PFSK-1 (cell line): Measurements from ENCODE around the gene GAS7.

Experiments used
- FOXP2 ChIP-seq: optimal IDR thresholded peaks from 2 replicates; pipeline ENCODE3; 2011; ENCODE audit warnings: borderline replicate concordance, control low read depth, inconsistent platforms; ENCODE audit not compliant: insufficient read depth; ENCODE audit errors: extremely low read length, extremely low read depth
- POLR2AphosphoS5 ChIP-seq: IDR thresholded peaks from 2 replicates; pipeline ENCODE4 v1.6.1; 2012; ENCODE audit warnings: low read depth, mild to moderate bottlenecking, control low read depth, low read length, moderate library complexity
- SIN3A ChIP-seq: IDR thresholded peaks from 2 replicates; pipeline ENCODE4 v1.6.1; 2012; ENCODE audit warnings: mild to moderate bottlenecking, low read length, moderate library complexity, borderline replicate concordance; ENCODE audit not compliant: insufficient read depth
- TAF1 ChIP-seq: IDR thresholded peaks from 2 replicates; pipeline ENCODE4 v1.6.1; 2012; ENCODE audit warnings: low read length, control low read depth, borderline replicate concordance; ENCODE audit not compliant: insufficient read depth
- TF ChIP-seq, protein P1 (sequence below), 2 experiments: IDR thresholded peaks; 2 replicates each; pipeline versions ENCODE4 v1.6.1 to v1.8.0; 2011 to 2012; ENCODE audit warnings: low read depth in 2 of 2, low read length in 2 of 2, control low read depth in 1 of 2, inconsistent platforms in 1 of 2, mild to moderate bottlenecking in 1 of 2, moderate library complexity in 1 of 2; ENCODE audit not compliant: insufficient read depth in 1 of 2

GAS7 gene

DNA sequence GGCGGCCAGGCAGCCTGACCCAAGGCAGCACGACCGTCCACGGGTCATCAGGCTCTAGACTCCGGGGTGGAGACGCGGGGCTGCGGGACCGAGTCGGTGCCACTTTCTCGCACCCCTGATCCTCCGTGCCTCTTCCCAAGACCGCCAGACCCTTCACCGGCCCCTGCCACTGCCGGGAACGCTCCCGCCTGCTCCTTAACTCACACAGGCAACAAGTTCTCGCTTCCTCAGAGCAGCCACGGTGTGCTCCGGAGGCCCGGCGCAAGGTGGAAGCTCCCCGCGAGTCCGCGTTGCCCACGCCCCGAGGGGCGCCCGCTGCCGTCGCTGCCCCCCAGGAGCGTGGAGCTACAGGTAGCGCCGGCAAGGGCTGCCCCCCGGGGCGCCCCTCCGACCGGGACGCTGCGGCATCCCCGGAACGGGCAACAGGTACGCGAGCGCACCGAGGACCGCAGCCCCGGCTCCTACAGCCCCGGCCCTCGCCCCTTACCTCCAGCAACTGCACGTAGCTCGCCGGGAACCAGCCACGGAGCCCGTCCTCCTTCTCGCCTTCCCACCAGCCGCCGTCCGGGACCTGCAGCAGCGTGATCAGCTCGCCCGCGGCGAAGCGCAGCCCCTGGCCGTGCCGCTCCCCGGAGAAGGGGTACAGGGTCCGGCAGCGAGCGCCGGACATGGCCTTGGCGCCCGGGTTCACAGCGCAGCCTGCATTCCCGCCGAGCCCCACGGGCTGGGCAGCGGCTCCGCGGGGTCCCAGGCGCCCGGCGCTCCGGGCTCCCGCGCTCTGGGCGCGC lies 491 bp downstream of the GAS7 start:
- TF ChIP-seq TAF1 = no peak
- TF ChIP-seq, protein P1, sequence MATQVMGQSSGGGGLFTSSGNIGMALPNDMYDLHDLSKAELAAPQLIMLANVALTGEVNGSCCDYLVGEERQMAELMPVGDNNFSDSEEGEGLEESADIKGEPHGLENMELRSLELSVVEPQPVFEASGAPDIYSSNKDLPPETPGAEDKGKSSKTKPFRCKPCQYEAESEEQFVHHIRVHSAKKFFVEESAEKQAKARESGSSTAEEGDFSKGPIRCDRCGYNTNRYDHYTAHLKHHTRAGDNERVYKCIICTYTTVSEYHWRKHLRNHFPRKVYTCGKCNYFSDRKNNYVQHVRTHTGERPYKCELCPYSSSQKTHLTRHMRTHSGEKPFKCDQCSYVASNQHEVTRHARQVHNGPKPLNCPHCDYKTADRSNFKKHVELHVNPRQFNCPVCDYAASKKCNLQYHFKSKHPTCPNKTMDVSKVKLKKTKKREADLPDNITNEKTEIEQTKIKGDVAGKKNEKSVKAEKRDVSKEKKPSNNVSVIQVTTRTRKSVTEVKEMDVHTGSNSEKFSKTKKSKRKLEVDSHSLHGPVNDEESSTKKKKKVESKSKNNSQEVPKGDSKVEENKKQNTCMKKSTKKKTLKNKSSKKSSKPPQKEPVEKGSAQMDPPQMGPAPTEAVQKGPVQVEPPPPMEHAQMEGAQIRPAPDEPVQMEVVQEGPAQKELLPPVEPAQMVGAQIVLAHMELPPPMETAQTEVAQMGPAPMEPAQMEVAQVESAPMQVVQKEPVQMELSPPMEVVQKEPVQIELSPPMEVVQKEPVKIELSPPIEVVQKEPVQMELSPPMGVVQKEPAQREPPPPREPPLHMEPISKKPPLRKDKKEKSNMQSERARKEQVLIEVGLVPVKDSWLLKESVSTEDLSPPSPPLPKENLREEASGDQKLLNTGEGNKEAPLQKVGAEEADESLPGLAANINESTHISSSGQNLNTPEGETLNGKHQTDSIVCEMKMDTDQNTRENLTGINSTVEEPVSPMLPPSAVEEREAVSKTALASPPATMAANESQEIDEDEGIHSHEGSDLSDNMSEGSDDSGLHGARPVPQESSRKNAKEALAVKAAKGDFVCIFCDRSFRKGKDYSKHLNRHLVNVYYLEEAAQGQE (IDR thresholded peaks at IDR 0.05; ENCODE audit: insufficient read depth in 1 of 2, low read depth in 2 of 2, low read length in 2 of 2) = no peak
- TF ChIP-seq SIN3A = no peak
- TF ChIP-seq FOXP2 = no peak
- no peak for TF ChIP-seq POLR2AphosphoS5

- TF ChIP-seq TAF1 = no peak
- no peak for TF ChIP-seq SIN3A
- TF ChIP-seq, protein P1 (IDR thresholded peaks at IDR 0.05; ENCODE audit: insufficient read depth in 1 of 2, low read depth in 2 of 2, low read length in 2 of 2) = no peak
- no peak for TF ChIP-seq FOXP2
- TF ChIP-seq POLR2AphosphoS5 = no peak
Measured at GRCh38 chr17:10197362-10197720, 1.1 kb downstream of the GAS7 start.

DNA sequence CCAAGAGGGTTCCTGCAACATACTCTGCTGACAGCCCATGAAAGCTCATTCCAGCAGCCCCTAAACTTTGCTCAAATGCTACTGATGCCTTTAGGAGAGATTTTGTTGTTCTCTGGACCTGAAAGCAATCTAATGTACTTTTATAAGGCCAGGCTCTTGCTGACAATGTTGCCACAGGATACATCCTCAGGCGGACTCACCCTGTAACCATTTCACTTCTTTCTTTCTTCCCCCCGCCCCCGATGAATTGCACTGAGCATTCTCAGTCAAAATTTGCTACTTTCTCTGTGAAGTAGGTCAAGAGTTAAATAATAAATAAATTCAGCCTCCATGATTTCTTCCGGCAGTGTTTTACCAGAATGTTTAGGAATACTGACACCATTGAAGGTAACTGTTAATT lies 1.5 kb downstream of the GAS7 start:
- TF ChIP-seq, protein P1 (IDR thresholded peaks at IDR 0.05; ENCODE audit: insufficient read depth in 1 of 2, low read depth in 2 of 2, low read length in 2 of 2) = no peak
- TF ChIP-seq SIN3A (no peak), TAF1 (no peak), POLR2AphosphoS5 (no peak), FOXP2 (no peak)

- TF ChIP-seq, protein P1 (IDR thresholded peaks at IDR 0.05; ENCODE audit: insufficient read depth in 1 of 2, low read depth in 2 of 2, low read length in 2 of 2) = no peak
- TF ChIP-seq SIN3A = no peak
- no peak for TF ChIP-seq POLR2AphosphoS5
- TF ChIP-seq FOXP2 = no peak
- TF ChIP-seq TAF1 = no peak
Measured at GRCh38 chr17:10196384-10196895, 2.0 kb downstream of the GAS7 start.
